A673 (cell line): ENCODE measurements around the gene MIF. TPM values are rescaled to one million over a fixed set of nuclear protein-coding genes. Genes with fewer than 3 reads are reported as not detected.

Experiments used
- BruUV-seq: library from RNA; stranded (reverse); fragments of 400-500 nt; replicated peaks from 2 replicates; lab custom pipeline; 2021; lab: Mats Ljungman, UMichigan
- CTCF ChIA-PET: fragments of 300-600 bp; sonication (Branson Sonifier 250); formaldehyde crosslinking; loops from one replicate; lab custom pipeline; 2022; ENCODE audit warnings: antibody characterized with exemption; lab: Charles Lee
- POLR2A ChIA-PET: fragments of 300-600 bp; sonication (Branson Sonifier 250); formaldehyde crosslinking; loops from one replicate; lab custom pipeline; 2022; ENCODE audit warnings: antibody characterized with exemption; ENCODE audit not compliant: low non-redundant PET; lab: Charles Lee
- DNase-seq: peaks from one replicate; pipeline ENCODE4 v3.0.0-alpha.2; 2015; ENCODE audit warnings: low spot score
- H3K27ac ChIP-seq: fragments of 200-600 bp; sonication (generic); 2 replicates; pipeline ENCODE4 v1.5.1; 2016; ENCODE audit warnings: mixed run types, low read depth, mild to moderate bottlenecking, mixed read lengths, antibody characterized with exemption, low read length; ENCODE audit not compliant: poor library complexity, severe bottlenecking
- H3K27me3 ChIP-seq: fragments of 200-600 bp; sonication (generic); replicated peaks from 2 replicates; pipeline ENCODE4 v1.6.1; 2017; ENCODE audit warnings: mixed run types, low read depth, mild to moderate bottlenecking, mixed read lengths, antibody characterized with exemption, low read length; ENCODE audit not compliant: insufficient read depth, poor library complexity
- H3K36me3 ChIP-seq: fragments of 200-600 bp; sonication (generic); 2 replicates; pipeline ENCODE4 v1.6.1; 2016; ENCODE audit warnings: mixed run types, mild to moderate bottlenecking, mixed read lengths, antibody characterized with exemption, low read length; ENCODE audit not compliant: insufficient read depth, poor library complexity, severe bottlenecking
- H3K4me1 ChIP-seq: fragments of 200-600 bp; sonication (generic); 2 replicates; pipeline ENCODE4 v1.6.1; 2017; ENCODE audit warnings: mixed run types, mild to moderate bottlenecking, mixed read lengths, antibody characterized with exemption, low read length; ENCODE audit not compliant: insufficient read depth, poor library complexity, severe bottlenecking
- H3K4me3 ChIP-seq: fragments of 200-600 bp; sonication (generic); 2 replicates; pipeline ENCODE4 v1.5.1; 2016; ENCODE audit warnings: low read depth, mixed run types, mild to moderate bottlenecking, mixed read lengths, low read length; ENCODE audit not compliant: poor library complexity, severe bottlenecking
- H3K9me3 ChIP-seq: fragments of 200-600 bp; sonication (generic); 2 replicates; pipeline ENCODE4 v1.6.1; 2016; ENCODE audit warnings: mixed run types, low read depth, mild to moderate bottlenecking, mixed read lengths, antibody characterized with exemption, low read length; ENCODE audit not compliant: poor library complexity, severe bottlenecking
- CTCF ChIP-seq: fragments of 300-800, 200-600 bp; sonication (generic); conservative IDR thresholded peaks from 2 replicates; pipeline ENCODE4 v1.5.1; 2017; ENCODE audit warnings: low read depth, mild to moderate bottlenecking, antibody characterized with exemption, low read length, moderate library complexity, mixed read lengths
- EZH2 ChIP-seq: fragments of 200-600 bp; sonication (generic); IDR thresholded peaks from 2 replicates; pipeline ENCODE4 v1.6.1; 2017; ENCODE audit warnings: borderline replicate concordance, low read depth, mild to moderate bottlenecking, mixed read lengths, antibody characterized with exemption, low read length; ENCODE audit not compliant: poor library complexity, severe bottlenecking
- intact Hi-C: fragments of 100-400 bp; cut with micrococcal nuclease; formaldehyde crosslinking; loops from one replicate; pipeline ENCODE4 v1.10.0; 2022; ENCODE audit not compliant: unreplicated experiment
- total RNA-seq: library from RNA; stranded (reverse); gene quantifications from 2 replicates; pipeline ENCODE4 v1.2.3, GENCODE V29; 2021

MIF gene
- total RNA-seq, 1 experiment from 2014 or later, result 802 TPM

DNA sequence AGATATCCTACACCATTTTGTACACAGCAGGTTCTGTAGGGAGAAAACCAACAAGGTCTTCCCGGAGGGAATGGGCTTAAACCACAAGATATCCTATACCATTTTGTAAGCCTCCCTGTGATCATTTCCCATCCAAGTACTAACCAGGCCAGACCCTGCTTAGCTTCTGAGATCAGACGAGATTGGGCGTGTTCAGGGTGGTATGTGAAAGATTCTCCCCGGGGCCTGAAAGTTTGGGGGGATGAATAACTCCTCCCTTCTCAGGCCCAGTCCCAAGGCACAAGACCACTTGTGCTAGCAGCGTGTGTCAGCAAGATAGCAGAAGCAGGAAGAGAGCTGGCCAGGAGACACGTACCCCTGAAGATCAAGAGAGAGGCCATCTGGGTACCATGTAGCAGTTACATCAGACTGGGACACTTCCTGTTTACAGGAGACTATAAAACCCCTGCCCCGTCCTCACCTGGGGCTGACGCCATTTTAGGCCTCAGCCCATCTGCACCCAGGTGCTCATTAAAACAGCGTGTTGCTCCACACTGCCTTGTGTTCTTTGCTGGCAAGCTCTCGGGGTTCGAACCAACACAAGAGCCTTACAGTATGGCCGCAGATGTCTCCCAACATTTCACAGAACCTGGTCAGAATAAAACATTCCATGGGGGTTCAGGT, 17.3 kb downstream of the MIF start:
- no peak for DNase-seq
- CTCF ChIA-PET, result no interaction called here

GRCh38 chr22:23912293-23912903, 18.2 kb downstream of the MIF start:
- Histone ChIP-seq H3K4me3 (no peak overlapping the region), H3K27me3 (no peaks in the 10 kb centered on the region), H3K27ac (no peak overlapping the region), H3K36me3 (no peaks in the 10 kb centered on the region), H3K4me1 (peaks cover 45% of the 10 kb centered on the region), H3K9me3 (no peaks in the 10 kb centered on the region)
- ChIA-PET POLR2A (no interaction called here), CTCF (no interaction called here)
- intact Hi-C loops, result no loop called here
- no peak for TF ChIP-seq EZH2
- no peak for TF ChIP-seq CTCF
- BruUV-seq, result no TSS peak
- DNase-seq, result no peak

More for the DNA sequence above, 17.3 kb downstream of the MIF start:
- POLR2A ChIA-PET, result no interaction called here
- Histone ChIP-seq H3K27me3 (no peaks in the 10 kb centered on the region), H3K4me1 (peaks cover 45% of the 10 kb centered on the region), H3K36me3 (no peaks in the 10 kb centered on the region), H3K27ac (no peak overlapping the region), H3K9me3 (no peaks in the 10 kb centered on the region), H3K4me3 (no peak overlapping the region)
- TF ChIP-seq EZH2, result no peak
- no peak for TF ChIP-seq CTCF
- intact Hi-C loops, result no loop called here
- BruUV-seq, result no TSS peak

- DNase-seq, result no peak
- ChIA-PET POLR2A (interaction anchor here (0.6 kb wide), 1 partner anchor 184 kb away, joined by 3 read pairs; no protein-coding TSS in a partner anchor), CTCF (interaction anchor here (0.6 kb wide), 1 partner anchor 266 kb away, joined by 11 read pairs; no protein-coding TSS in a partner anchor)
- TF ChIP-seq CTCF, result no peak
- no peak for TF ChIP-seq EZH2
- no peaks in the 10 kb centered on the region for H3K9me3 ChIP-seq
- peaks cover 45% of the 10 kb centered on the region for H3K4me1 ChIP-seq
- H3K4me3 ChIP-seq, result peak overlapping the region; percentile 52
- intact Hi-C loops, result no loop called here
- no peaks in the 10 kb centered on the region for H3K36me3 ChIP-seq
- BruUV-seq, result no TSS peak
- peak overlapping the region; percentile 95 for H3K27ac ChIP-seq
- no peaks in the 10 kb centered on the region for H3K27me3 ChIP-seq
These were observed 19.1 kb downstream of the MIF start for GRCh38 chr22:23913306-23913660.
